ENCODE measurements around the gene ISLR.
"Not testable (repeated sequence)": the region's sequence is repeated elsewhere in the genome, so short reads cannot be mapped to it uniquely, and the experiment has no call there.

The ISLR gene

GRCh38 chr15:74138642-74139041 is 34.9 kb upstream of the ISLR start:
- no peak for DNase-seq

- DNase-seq: no peak
These were observed 31.9 kb upstream of the ISLR start for GRCh38 chr15:74141591-74141990.

- DNase-seq: no peak
These were observed 29.2 kb upstream of the ISLR start for GRCh38 chr15:74144153-74144775.

- no peak for DNase-seq
These were observed 27.2 kb upstream of the ISLR start for GRCh38 chr15:74146277-74146800.

GRCh38 chr15:74147051-74147450 is 26.5 kb upstream of the ISLR start:
- no peak for DNase-seq

GRCh38 chr15:74155766-74156417 is 17.6 kb upstream of the ISLR start:
- DNase-seq: no peak

- DNase-seq: peak; percentile 78
These were observed 16.7 kb upstream of the ISLR start for GRCh38 chr15:74156678-74157411.

- no peak for DNase-seq
These were observed 15.4 kb upstream of the ISLR start for GRCh38 chr15:74157868-74158827.

- no peak for DNase-seq
These were observed 14.5 kb upstream of the ISLR start for GRCh38 chr15:74158855-74159650.

- DNase-seq: no peak
These were observed 13.7 kb upstream of the ISLR start for GRCh38 chr15:74159773-74160172.

GRCh38 chr15:74160390-74160789 is 13.1 kb upstream of the ISLR start:
- not testable (repeated sequence) for DNase-seq

- not testable (repeated sequence) for DNase-seq
These were observed 11.3 kb upstream of the ISLR start for GRCh38 chr15:74162195-74162536.

- DNase-seq: no peak
These were observed 8.0 kb upstream of the ISLR start for GRCh38 chr15:74165461-74165860.

GRCh38 chr15:74167891-74168331 is 5.6 kb upstream of the ISLR start:
- DNase-seq: no peak

- DNase-seq: peak; percentile 79
These were observed 4.8 kb upstream of the ISLR start for GRCh38 chr15:74168711-74169126.

GRCh38 chr15:74170071-74170844 is 3.3 kb upstream of the ISLR start:
- DNase-seq: peak; percentile 41

- DNase-seq: no peak
These were observed 2.5 kb upstream of the ISLR start for GRCh38 chr15:74170875-74171578.

GRCh38 chr15:74171965-74172541 is 1.5 kb upstream of the ISLR start:
- DNase-seq: no peak

GRCh38 chr15:74172701-74173379 is 670 bp upstream of the ISLR start:
- peak; percentile 86 for DNase-seq
